ENCODE results near the gene TOP3B. TPM values are rescaled to one million over a fixed set of nuclear protein-coding genes. Genes with fewer than 3 reads are reported as not detected.

TOP3B gene
- total RNA-seq, 1 donor from 2014 or later: 29.2 TPM

- Histone ChIP-seq H3K4me3 (ENCODE audit: low read depth, low read length) (no peak overlapping the region), H3K27me3 (ENCODE audit: control insufficient read depth, insufficient read depth, low read length) (peaks cover 2% of the 10 kb centered on the region), H3K36me3 (ENCODE audit: control insufficient read depth, insufficient read depth, low read length) (no peaks in the 10 kb centered on the region)
- no peak for TF ChIP-seq CTCF (IDR thresholded peaks at IDR 0.05; ENCODE audit: insufficient read depth, low read length, poor library complexity, severe bottlenecking)
- DNase-seq (ENCODE audit: low read depth): no peak
These were observed 16.1 kb upstream of the TOP3B start for GRCh38 chr22:21998595-21999247.

DNA sequence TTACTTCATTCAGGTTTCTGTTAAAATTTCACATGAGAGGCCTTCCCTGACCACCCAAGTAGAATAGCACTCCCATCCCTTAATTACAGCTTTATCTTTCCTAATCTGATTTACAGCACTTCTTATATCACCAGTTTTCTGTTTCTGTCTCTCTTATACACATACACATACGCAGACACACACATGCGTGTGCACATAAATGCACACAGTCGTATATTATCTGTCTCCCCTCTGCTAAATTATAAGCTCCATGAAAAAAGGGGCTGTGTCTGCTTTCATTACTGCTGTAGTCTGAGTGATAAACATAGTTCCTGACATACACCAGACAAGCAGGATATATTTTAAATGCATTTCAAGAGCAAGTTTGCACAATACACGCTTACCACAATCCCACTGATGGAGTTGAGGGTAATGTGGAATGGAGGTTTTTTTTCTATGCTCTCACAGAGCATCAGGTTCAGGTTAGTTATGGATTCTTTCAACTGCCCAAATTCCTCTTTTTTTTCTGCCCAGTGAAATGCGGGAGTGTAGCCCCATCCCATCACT, 13.7 kb upstream of the TOP3B start:
- no peak for TF ChIP-seq CTCF (IDR thresholded peaks at IDR 0.05; ENCODE audit: insufficient read depth, low read length, poor library complexity, severe bottlenecking)

DNA sequence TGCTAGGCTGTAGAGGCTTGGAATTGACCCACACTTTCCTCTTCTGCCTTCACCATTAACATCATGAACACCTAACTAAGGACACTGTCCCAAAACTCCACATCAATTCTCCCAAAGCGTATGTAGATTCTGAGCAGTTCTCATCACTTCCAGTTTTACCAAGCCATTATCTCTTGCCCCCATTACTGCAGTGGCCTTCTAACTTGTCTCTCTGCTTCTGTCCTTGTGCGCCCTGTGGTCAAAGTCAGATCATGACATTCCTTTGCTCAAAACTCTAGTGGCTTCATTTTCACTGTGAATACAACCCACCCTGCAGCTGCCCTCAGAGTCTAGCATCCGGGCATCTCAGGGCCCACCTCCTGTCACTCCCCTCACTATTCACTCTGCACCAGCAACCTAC, 13.1 kb upstream of the TOP3B start:
- TF ChIP-seq CTCF (IDR thresholded peaks at IDR 0.05; ENCODE audit: insufficient read depth, low read length, poor library complexity, severe bottlenecking): no peak
- Histone ChIP-seq H3K36me3 (ENCODE audit: control insufficient read depth, insufficient read depth, low read length) (no peaks in the 10 kb centered on the region), H3K4me3 (ENCODE audit: low read depth, low read length) (no peak overlapping the region), H3K27me3 (ENCODE audit: control insufficient read depth, insufficient read depth, low read length) (peaks cover 2% of the 10 kb centered on the region)
- no peak for DNase-seq (ENCODE audit: low read depth)

More for the DNA sequence above, 13.7 kb upstream of the TOP3B start:
- no peak for DNase-seq (ENCODE audit: low read depth)
- peaks cover 2% of the 10 kb centered on the region for H3K27me3 ChIP-seq (ENCODE audit: control insufficient read depth, insufficient read depth, low read length)
- H3K36me3 ChIP-seq (ENCODE audit: control insufficient read depth, insufficient read depth, low read length): no peaks in the 10 kb centered on the region
- H3K4me3 ChIP-seq (ENCODE audit: low read depth, low read length): no peak overlapping the region

- TF ChIP-seq CTCF (IDR thresholded peaks at IDR 0.05; ENCODE audit: insufficient read depth, low read length, poor library complexity, severe bottlenecking): no peak
- Histone ChIP-seq H3K36me3 (ENCODE audit: control insufficient read depth, insufficient read depth, low read length) (no peaks in the 10 kb centered on the region), H3K4me3 (ENCODE audit: low read depth, low read length) (no peak overlapping the region), H3K27me3 (ENCODE audit: control insufficient read depth, insufficient read depth, low read length) (peaks cover 2% of the 10 kb centered on the region)
- no peak for DNase-seq (ENCODE audit: low read depth)
These were observed 12.4 kb upstream of the TOP3B start for GRCh38 chr22:21994881-21995444.

DNA sequence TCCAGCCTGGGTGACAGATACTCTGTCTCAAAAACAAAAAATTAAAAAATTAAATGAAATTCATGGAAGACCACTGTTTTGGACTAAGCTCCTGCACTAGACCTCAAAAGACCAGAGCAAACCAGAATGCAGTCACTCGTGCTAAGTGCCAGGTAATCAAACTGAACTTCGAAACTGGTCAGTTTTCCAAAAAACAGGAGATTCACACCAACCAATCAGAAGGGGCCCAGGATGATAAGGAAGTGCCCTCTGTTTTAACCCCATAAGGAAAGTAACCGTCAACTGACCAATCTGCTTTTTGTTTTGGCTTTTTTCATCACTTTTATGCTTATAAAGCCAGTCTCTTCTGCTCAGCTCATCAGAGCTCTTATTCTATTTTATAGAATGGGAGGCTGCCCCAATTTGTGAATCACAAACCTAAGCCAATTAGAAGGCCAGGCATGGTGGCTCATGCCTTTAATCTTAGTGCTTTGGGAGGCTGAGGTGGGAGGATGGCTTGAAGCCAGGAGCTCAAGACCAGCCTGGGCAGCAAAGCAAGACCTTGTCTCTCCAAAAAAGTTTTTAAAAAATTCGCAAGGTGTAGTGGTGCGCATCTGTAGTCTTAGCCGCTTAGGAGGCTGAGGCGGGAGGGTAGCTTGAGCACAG, 10.1 kb upstream of the TOP3B start:
- Histone ChIP-seq H3K27me3 (ENCODE audit: control insufficient read depth, insufficient read depth, low read length) (peaks cover 7% of the 10 kb centered on the region), H3K4me3 (ENCODE audit: low read depth, low read length) (no peak overlapping the region), H3K36me3 (ENCODE audit: control insufficient read depth, insufficient read depth, low read length) (no peaks in the 10 kb centered on the region)
- DNase-seq (ENCODE audit: low read depth): no peak
- no peak for TF ChIP-seq CTCF (IDR thresholded peaks at IDR 0.05; ENCODE audit: insufficient read depth, low read length, poor library complexity, severe bottlenecking)
